Gastrocnemius medialis (tissue), 4 donors: ENCODE results near the gene FEN1. TPM values are rescaled to one million over a fixed set of nuclear protein-coding genes. Genes with fewer than 3 reads are reported as not detected.

Experiments used
- ATAC-seq, 2 donors: fragments of 150-250 bp; one replicate each; pipeline ENCODE4 v1.9.1; 2016
- DNase-seq, 2 donors: peaks; one replicate each; pipeline ENCODE4 v3.0.0-alpha.2; 2019
- H3K27ac ChIP-seq, 4 donors: fragments of 200-600 bp; sonication (generic); 1 replicate in 1 of 4; 2 replicates in 3 of 4; pipeline ENCODE4 v1.5.1; 2016 to 2018; ENCODE audit warnings: mild to moderate bottlenecking in 2 of 4, moderate library complexity in 1 of 4
- H3K27me3 ChIP-seq, 3 donors: fragments of 200-600 bp; sonication (generic) in 2 of 3; 1 replicate in 1 of 3; 2 replicates in 2 of 3; pipeline versions ENCODE4 v1.5.1 to v1.6.0; 2016 to 2019; ENCODE audit warnings: mild to moderate bottlenecking in 1 of 3, moderate library complexity in 1 of 3
- H3K36me3 ChIP-seq, 2 donors: fragments of 200-600 bp; sonication (generic) in 1 of 2; one replicate each; pipeline ENCODE4 v1.5.1; 2017 to 2018
- H3K4me1 ChIP-seq, 2 donors: fragments of 200-600 bp; sonication (generic) in 1 of 2; one replicate each; pipeline ENCODE4 v1.5.1; 2016 to 2017; ENCODE audit warnings: mild to moderate bottlenecking in 2 of 2
- H3K4me3 ChIP-seq, 4 donors: fragments of 200-600 bp; sonication (generic) in 3 of 4; 1 replicate in 1 of 4; 2 replicates in 3 of 4; pipeline ENCODE4 v1.5.1; 2016 to 2019; ENCODE audit warnings: mild to moderate bottlenecking in 2 of 4
- H3K9me3 ChIP-seq, 3 donors: fragments of 200-600 bp; sonication (generic) in 2 of 3; 1 replicate in 1 of 3; 2 replicates in 2 of 3; pipeline ENCODE4 v1.5.1; 2016 to 2019
- POLR2A ChIP-seq, 2 donors: fragments of 450-650 bp; IDR thresholded peaks; one replicate each; pipeline ENCODE4 v1.6.1; 2017; ENCODE audit warnings: antibody characterized with exemption in 2 of 2, mild to moderate bottlenecking in 2 of 2, moderate library complexity in 2 of 2
- in situ Hi-C, 4 donors: fragments of 200-750 bp; cut with MboI; loops; one replicate each; pipeline versions ENCODE4 v1.15.0 to v1.8.0; 2017; ENCODE audit warnings: low sequenced_read_pairs in 4 of 4
- intact Hi-C: fragments of 100-400 bp; cut with DNase I; formaldehyde crosslinking; loops from one replicate; pipeline ENCODE4 v1.15.1; 2023; ENCODE audit warnings: low total_unique reads
- total RNA-seq, 4 donors: library from RNA; depleted of rRNA; stranded (reverse); fragments of >200 nt; gene quantifications; one replicate each; pipeline versions ENCODE4 v1.1.0 to v1.2.3, GENCODE V29; 2016
- TF ChIP-seq, protein P1 (sequence below), 5 experiments: fragments of 450-650 bp in 3 of 5; fragments of 200-600 bp in 2 of 5; sonication (generic) in 2 of 5; IDR thresholded peaks in 4 of 5; conservative IDR thresholded peaks in 1 of 5; 1 replicate in 4 of 5; 2 replicates in 1 of 5; pipeline ENCODE4 v1.5.1; 2016 to 2019; ENCODE audit warnings: antibody characterized with exemption in 5 of 5, mild to moderate bottlenecking in 3 of 5, moderate library complexity in 3 of 5

The FEN1 gene
- total RNA-seq, 4 donors from 2014 or later, result 7.4 to 15.7 (median 9.5) TPM

DNA sequence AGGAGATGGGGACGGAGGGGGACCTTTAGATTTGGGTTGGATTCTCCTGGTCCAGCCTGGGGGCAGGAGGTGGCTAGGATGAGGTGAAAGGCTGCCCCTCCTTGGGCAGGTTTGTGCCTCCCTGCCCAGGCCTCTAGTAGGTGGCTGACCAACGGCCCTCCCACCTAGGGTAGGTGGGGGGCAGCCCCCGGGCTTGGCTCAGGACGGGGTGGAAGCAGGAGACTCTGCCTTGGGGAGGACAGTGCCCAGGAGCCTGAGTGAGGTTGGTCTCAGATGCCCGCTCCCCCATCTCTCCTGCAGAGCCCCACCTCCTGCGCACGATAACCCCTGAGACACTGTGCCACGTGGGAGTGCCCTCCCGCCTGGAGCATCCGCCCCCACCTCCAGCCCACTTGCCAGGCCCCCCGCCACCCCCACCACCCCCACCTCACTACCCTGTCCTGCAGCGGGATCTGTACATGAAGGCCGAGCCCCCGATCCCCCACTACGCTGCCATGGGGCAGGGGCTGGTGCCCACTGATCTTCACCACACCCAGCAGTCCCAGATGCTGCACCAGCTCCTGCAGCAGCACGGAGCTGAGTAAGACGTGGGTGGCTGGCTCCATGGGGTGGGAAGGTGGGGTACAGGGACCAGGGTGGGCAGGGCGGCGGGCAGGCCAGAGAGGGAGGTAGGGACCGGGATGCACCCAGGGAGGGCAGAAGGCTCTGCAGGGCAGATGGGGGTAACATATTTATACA lies 22.6 kb upstream of the FEN1 start:
- H3K4me1 ChIP-seq, result no peaks in the 10 kb centered on the region
- DNase-seq, result no peak
- in situ Hi-C loops, result no loop called here

DNA sequence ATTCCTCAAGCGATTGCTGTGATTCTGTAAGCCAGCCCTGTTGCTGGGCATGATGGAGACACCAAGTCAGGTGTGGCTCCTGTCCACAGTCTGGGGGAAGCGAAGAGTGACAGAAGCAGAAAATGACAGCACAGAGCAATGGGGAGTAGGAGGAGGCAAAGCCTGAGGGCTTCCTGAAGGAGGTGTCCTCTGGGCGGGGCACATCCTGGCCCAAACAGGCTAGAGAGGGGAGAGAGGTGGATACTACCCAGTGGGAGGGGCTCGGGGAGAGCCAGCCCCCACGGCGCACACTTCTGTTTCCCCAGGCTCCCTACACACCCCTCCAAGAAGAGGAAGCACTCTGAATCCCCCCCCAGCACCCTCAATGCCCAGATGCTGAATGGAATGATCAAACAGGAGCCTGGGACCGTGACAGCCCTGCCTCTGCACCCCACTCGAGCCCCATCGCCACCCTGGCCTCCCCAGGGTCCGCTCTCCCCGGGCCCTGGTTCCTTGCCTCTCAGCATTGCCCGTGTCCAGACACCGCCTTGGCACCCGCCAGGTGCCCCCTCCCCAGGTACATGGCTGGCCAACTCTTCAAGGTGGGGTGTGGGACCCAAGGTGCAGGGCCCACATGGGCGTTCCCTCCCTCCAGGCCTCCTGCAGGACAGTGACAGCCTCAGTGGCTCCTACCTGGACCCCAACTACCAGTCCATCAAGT lies 21.4 kb upstream of the FEN1 start:
- Histone ChIP-seq H3K4me3 (no peak overlapping the region), H3K9me3 (no peaks in the 10 kb centered on the region), H3K27me3 (no peaks in the 10 kb centered on the region), H3K4me1 (no peaks in the 10 kb centered on the region), H3K27ac (no peak overlapping the region), H3K36me3 (no peaks in the 10 kb centered on the region)
- DNase-seq (no peak), ATAC-seq (no peak)
- TF ChIP-seq, protein P1, sequence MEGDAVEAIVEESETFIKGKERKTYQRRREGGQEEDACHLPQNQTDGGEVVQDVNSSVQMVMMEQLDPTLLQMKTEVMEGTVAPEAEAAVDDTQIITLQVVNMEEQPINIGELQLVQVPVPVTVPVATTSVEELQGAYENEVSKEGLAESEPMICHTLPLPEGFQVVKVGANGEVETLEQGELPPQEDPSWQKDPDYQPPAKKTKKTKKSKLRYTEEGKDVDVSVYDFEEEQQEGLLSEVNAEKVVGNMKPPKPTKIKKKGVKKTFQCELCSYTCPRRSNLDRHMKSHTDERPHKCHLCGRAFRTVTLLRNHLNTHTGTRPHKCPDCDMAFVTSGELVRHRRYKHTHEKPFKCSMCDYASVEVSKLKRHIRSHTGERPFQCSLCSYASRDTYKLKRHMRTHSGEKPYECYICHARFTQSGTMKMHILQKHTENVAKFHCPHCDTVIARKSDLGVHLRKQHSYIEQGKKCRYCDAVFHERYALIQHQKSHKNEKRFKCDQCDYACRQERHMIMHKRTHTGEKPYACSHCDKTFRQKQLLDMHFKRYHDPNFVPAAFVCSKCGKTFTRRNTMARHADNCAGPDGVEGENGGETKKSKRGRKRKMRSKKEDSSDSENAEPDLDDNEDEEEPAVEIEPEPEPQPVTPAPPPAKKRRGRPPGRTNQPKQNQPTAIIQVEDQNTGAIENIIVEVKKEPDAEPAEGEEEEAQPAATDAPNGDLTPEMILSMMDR (IDR thresholded peaks at IDR 0.05 in 4 of 5, conservative IDR thresholded peaks at IDR 0.05 in 1 of 5), result no peak
- no peak for TF ChIP-seq POLR2A (IDR thresholded peaks at IDR 0.05)
- in situ Hi-C loops, result no loop called here
- intact Hi-C loops, result no loop called here

More for the DNA sequence above, 22.6 kb upstream of the FEN1 start:
- H3K4me3 ChIP-seq, result no peak overlapping the region
- intact Hi-C loops, result no loop called here
- no peaks in the 10 kb centered on the region for H3K27me3 ChIP-seq
- H3K27ac ChIP-seq, result no peak overlapping the region
- TF ChIP-seq, protein P1 (IDR thresholded peaks at IDR 0.05 in 4 of 5, conservative IDR thresholded peaks at IDR 0.05 in 1 of 5), result no peak
- TF ChIP-seq POLR2A (IDR thresholded peaks at IDR 0.05), result no peak
- no peaks in the 10 kb centered on the region for H3K36me3 ChIP-seq
- H3K9me3 ChIP-seq, result no peaks in the 10 kb centered on the region
- no peak for ATAC-seq

DNA sequence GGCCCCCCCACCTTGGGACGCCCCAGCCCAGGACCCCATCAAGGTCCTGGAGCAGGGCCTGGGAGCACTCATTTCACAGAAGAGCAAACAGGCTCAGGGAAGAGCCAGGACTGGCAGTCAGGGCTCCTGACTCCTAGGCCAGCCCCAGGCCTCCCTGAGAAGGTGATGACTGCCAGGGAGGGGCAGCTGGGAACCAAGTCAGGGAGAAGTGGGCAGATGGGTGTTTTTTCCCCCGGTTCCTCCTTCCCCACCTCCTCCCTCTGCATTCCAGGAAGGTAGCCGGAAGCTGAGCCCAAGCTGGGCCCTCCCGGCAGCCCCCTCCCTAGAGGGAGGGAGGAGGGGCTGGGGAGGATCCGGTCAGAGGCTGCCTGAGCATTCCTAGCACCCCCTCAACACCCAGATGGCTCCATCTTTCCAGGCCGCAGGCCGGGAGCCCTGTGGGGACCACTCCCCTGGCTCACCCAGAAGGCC lies 20.7 kb upstream of the FEN1 start:
- intact Hi-C loops, result no loop called here
- ATAC-seq (no peak), DNase-seq (no peak)
- Histone ChIP-seq H3K27ac (no peak overlapping the region), H3K36me3 (no peaks in the 10 kb centered on the region), H3K9me3 (no peaks in the 10 kb centered on the region), H3K27me3 (no peaks in the 10 kb centered on the region), H3K4me1 (no peaks in the 10 kb centered on the region), H3K4me3 (no peak overlapping the region)
- TF ChIP-seq, protein P1 (IDR thresholded peaks at IDR 0.05 in 4 of 5, conservative IDR thresholded peaks at IDR 0.05 in 1 of 5), result no peak
- TF ChIP-seq POLR2A (IDR thresholded peaks at IDR 0.05), result no peak
- in situ Hi-C loops, result no loop called here

DNA sequence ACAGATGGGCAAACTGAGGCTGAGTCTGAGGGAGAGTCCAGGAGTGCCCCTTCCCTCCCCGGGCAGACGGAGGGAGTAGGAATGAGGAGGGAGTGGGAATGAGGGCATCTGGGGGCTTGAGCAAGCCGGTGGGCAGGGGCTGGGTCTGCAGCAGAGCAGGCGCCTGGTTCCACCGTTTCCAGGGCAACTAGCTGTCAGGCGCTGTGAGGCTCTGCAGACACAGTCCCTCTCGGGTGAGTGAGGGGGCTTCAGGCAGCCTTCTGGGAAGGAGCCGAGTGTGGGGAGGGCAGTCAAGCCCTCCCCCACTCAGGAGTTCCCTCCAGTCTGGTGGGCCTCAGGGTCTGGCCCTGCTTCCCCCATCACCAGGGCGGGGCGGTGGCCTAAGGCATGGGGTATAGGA lies 19.4 kb upstream of the FEN1 start:
- in situ Hi-C loops, result no loop called here
- no peak for DNase-seq
- no peaks in the 10 kb centered on the region for H3K9me3 ChIP-seq
- no peaks in the 10 kb centered on the region for H3K27me3 ChIP-seq
- no peak for TF ChIP-seq POLR2A (IDR thresholded peaks at IDR 0.05)
- TF ChIP-seq, protein P1 (IDR thresholded peaks at IDR 0.05 in 4 of 5, conservative IDR thresholded peaks at IDR 0.05 in 1 of 5), result no peak
- no peaks in the 10 kb centered on the region for H3K36me3 ChIP-seq
- no peak overlapping the region for H3K4me3 ChIP-seq
- intact Hi-C loops, result no loop called here
- peaks cover 0 to 5% of the 10 kb centered on the region in 2 donors for H3K4me1 ChIP-seq
- ATAC-seq, result no peak
- H3K27ac ChIP-seq, result no peak overlapping the region
